Measurements from ENCODE around the gene LCK. TPM values are rescaled to one million over a fixed set of nuclear protein-coding genes. Genes with fewer than 3 reads are reported as not detected.

LCK gene
- total and polyA plus RNA-seq, 2 donors (not counting 3 experiments of a cell fraction or from before 2014, with no cell fraction given) = 0.06 TPM; not detected in 1

DNA sequence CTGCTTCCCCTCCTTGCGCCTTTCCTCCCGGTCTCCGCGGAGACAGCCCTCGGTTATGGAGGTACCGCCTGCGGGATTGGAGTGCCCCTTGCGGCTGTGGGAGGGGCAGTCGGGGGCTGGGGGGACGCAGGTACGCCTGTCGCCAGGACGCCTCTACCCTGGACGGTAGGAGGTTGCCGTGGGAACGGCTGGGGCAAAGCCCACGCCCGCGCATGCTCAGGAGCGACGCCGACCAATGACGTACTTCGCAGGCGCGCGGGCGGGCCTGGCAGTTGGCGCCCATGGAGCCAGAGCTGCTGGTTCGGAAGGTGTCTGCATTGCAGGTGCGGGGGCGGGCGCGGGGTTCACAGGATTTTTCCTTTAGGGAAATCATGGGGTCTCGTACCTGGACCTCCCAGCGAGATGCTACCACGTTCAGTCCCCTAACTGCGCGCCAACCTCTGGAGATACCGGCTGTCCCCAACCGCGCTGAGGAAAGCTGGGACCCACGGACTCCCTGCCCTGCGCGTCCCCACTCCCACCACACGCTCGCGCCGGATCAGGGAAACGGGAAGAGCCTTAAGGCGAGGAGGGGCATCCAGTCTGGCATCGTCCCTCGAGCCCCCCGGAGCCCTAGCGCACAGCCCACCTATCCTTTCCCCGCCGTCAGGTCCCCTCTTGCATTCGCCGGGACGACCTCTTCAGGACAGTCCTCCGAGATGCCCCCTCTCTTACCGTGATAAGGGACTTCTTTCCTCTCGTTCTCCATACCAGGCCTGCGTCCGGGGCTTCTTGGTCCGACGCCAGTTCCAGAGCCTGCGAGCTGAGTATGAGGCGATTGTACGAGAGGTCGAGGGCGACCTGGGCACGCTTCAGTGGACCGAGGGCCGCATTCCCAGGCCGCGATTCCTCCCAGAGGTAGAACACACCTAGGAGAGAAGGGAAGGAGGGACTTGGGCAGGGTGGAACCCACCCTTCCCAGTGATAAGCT, 45.4 kb upstream of the LCK start, which contains the start of gene IQCC:
TSS of gene IQCC (plus strand) at position 271 of the 970 bp plus-strand sequence. CDS start at position 282, 11 bp downstream.
- Histone ChIP-seq H3K27me3 (ENCODE audit: control insufficient read depth in 2 of 2, insufficient read depth in 2 of 2, low read length in 2 of 2) (no peaks in the 10 kb centered on the region), H3K27ac (ENCODE audit: insufficient read depth, low read depth, low read length) (peak within 1 kb of the TSS; percentile 19), H3K79me2 (ENCODE audit: control insufficient read depth, insufficient read depth, low read length) (no peaks in the 10 kb centered on the region), H4K20me1 (replicated peaks; ENCODE audit: control insufficient read depth, extremely low read depth, insufficient read depth, low read length) (no peaks in the 10 kb centered on the region), H2AFZ (ENCODE audit: low read depth, low read length) (peak within 1 kb of the TSS; percentile 96), H3K4me2 (ENCODE audit: insufficient read depth, low read length) (peak within 1 kb of the TSS; percentile 85), H3K9me3 (replicated peaks; ENCODE audit: control insufficient read depth, insufficient read depth, low read length) (no peaks in the 10 kb centered on the region), H3K36me3 (ENCODE audit: control insufficient read depth in 2 of 2, extremely low read depth in 1 of 2, insufficient read depth in 2 of 2, low read length in 2 of 2) (no peaks in the 10 kb centered on the region), H3K4me1 (ENCODE audit: control insufficient read depth, extremely low read depth, insufficient read depth, low read length) (peaks cover 27% of the 10 kb centered on the region), H3K9ac (replicated peaks; ENCODE audit: extremely low read depth, insufficient read depth, low read length) (peak within 1 kb of the TSS; percentile 83), H3K4me3 (replicated peaks in 1 of 3; ENCODE audit: insufficient read depth in 1 of 3, low read depth in 1 of 3, low read length in 3 of 3) (peak within 1 kb of the TSS; percentile 53 to 68 (median 68)), H3K9me1 (replicated peaks; ENCODE audit: control insufficient read depth, extremely low read depth, insufficient read depth, low read length) (no peaks in the 10 kb centered on the region)
- CTCF ChIA-PET = interaction anchor here (0.6 to 3.4 kb wide), 5 partner anchors 10 to 195 kb away, joined by 3 to 25 read pairs (median 4); no protein-coding TSS in a partner anchor
- TSS peak; percentile 75 for BruUV-seq (replicated peaks)
- FAIRE-seq (peak; percentile 84), DNase-seq (ENCODE audit: low read depth, low spot score) (peak; percentile 82)
- TF ChIP-seq, protein P1, sequence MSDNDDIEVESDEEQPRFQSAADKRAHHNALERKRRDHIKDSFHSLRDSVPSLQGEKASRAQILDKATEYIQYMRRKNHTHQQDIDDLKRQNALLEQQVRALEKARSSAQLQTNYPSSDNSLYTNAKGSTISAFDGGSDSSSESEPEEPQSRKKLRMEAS (IDR thresholded peaks at IDR 0.05; ENCODE audit: insufficient read depth, insufficient read length) = peak; percentile 30
- TF ChIP-seq POLR2AphosphoS5 (IDR thresholded peaks at IDR 0.05; ENCODE audit: insufficient read depth, low read depth, low read length) (peak; percentile 92), FOS (IDR thresholded peaks at IDR 0.05; ENCODE audit: borderline replicate concordance, insufficient read depth, low read length) (no peak), POLR2A (IDR thresholded peaks at IDR 0.05; ENCODE audit: low read depth, low read length) (peak; percentile 86), EZH2 (IDR thresholded peaks at IDR 0.05; ENCODE audit: borderline replicate concordance, low read depth, low read length, severe bottlenecking) (no peak)
- dilution Hi-C loops (cut with MboI; ENCODE audit: extremely low pct_ligation_motif_present, low sequenced_read_pairs) = no loop called here
- POLR2A ChIA-PET = interaction anchor here (0.6 to 1.7 kb wide), 3 partner anchors 56 to 189 kb away, joined by 3 to 4 read pairs (median 3); partner anchors contain the start of gene MARCKSL1
- intact Hi-C loops (cut with micrococcal nuclease) = no loop called here
